ENCODE results near the gene YRDC.

YRDC gene, protein sequence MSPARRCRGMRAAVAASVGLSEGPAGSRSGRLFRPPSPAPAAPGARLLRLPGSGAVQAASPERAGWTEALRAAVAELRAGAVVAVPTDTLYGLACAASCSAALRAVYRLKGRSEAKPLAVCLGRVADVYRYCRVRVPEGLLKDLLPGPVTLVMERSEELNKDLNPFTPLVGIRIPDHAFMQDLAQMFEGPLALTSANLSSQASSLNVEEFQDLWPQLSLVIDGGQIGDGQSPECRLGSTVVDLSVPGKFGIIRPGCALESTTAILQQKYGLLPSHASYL

DNA sequence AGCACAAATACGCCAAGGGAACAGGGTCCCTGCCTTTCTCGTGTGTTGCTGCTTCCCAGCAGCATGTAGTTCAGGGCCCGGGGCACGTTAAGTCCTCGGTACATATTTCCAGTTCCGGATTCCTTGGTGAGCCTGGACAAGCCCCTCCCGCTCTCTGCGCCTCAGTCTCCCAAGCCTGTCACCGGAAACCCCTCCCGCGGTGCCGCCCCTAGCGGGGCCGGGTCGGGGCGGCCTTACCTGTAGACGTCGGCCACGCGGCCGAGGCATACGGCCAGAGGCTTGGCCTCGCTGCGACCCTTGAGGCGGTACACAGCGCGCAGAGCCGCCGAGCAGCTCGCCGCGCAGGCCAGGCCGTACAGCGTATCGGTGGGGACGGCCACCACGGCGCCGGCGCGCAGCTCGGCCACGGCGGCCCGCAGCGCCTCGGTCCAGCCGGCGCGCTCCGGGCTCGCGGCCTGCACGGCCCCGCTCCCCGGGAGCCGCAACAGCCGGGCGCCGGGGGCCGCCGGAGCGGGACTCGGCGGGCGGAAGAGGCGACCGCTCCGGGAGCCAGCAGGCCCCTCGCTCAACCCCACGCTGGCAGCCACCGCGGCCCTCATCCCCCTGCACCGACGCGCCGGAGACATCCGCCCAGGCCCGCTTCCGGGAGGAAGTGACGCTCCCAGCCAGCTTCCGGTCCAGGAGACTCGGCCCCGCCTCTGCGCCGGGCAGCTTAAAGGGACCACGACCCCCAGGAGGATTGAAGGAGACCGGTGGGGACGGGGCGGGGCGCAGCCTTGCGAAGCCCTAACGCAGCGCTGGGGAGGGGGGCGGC is at the start of gene YRDC, which contains the start of gene C1orf122:
TSS of gene YRDC (minus strand) at position 654 of the 814 bp plus-strand sequence. CDS start at position 626, 28 bp downstream.
TSS of gene C1orf122 (plus strand) at position 236 of the 814 bp plus-strand sequence. CDS start 615 bp downstream, outside the sequence.
- peak; percentile 85 for DNase-seq

DNA sequence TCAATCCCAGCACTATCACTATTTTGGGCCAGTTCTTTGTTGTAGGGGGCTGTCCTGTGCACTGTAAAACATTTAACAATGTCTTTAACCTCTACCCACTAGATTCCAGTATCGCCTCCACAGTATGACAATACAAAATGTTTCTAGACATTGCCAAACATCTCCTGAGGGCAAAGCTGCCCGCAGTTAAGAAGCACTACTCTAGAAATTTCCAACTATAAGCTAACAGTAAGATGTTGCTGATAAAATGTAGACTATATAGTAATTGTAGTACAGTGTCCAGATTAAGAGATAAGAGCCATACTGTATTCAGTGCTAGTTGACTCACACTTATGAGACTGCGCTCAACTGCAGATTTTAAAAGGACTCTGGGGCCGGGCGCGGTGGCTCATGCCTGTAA is 46.4 kb upstream of the YRDC start:
- no peak for DNase-seq

DNA sequence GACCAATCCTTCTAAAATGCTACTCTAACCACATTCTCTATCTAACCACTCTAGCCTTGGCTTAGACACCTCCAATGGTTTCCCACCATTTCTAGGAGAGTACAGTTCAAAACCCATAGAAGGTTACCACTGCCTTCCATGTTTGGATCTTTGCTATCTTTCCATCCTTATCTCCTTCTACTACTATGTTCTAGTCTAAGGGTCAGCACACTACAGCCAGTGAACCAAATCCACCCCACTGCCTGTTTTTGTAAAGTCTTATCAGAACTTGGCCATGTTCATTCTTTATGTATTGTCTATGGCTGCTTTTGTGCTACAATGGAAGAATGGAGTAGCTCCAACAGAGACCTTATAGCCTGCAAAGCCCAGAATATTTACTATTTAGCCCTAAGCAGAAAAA is 45.1 kb upstream of the YRDC start:
- no peak for DNase-seq

GRCh38 chr1:37851782-37852210 is 43.8 kb upstream of the YRDC start:
- DNase-seq, result no peak

- no peak for DNase-seq
Observed at GRCh38 chr1:37851262-37851661, 43.3 kb upstream of the YRDC start.

GRCh38 chr1:37850352-37850955 is 42.4 kb upstream of the YRDC start:
- no peak for DNase-seq

- no peak for DNase-seq
Observed at GRCh38 chr1:37849480-37849879, 41.5 kb upstream of the YRDC start.

DNA sequence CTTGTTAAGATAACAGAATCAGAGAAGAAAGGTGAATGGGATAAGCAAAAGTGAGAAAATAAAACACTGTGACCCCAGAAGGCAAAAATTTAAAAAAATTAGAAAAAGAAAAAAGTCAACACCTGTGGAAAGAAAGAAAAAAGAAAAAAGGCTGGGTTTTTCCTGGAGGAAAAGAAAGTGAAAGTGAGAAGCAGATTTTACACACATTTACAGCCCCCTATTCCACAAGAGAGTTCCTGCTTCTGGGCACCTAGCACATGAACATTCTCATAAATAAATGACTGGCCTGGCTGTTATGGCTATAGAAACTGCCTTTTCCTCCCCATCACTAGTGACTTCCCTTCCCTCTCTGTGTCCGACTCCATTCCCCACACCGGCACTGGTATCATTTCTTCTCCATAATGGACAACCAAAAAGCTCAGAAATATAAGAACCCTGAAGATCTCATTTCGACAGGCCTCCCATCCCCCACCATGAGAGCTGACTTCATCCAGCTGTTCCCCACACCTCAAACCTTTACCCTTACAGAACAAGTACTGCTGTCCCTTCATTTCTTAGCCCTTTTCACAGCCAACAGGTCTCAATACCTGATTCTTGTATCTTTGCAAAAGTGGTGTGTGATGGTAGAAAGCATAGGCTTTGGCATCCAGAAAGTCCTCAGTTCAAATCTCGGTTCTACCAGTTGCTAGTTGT is 38.8 kb upstream of the YRDC start:
- DNase-seq, result no peak

DNA sequence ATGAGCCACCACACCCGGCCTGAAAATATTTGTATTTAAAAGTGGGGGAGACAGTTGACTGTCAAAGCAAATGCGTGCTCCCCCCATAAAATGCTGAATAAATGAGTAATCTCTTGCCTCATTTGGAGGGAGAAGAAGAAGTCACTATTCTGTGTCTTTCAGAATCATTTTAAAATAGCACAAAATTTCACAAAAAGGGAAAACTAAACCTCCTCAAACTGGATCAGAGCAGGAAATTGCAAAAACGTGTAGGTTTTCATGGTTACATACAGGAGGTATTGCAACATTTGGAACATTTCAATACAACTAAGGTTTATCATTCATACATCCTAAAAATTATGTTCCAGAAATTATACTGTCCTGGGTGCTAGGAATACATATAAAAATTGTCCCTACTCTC is 37.8 kb upstream of the YRDC start:
- no peak for DNase-seq

- DNase-seq, result no peak
Observed at GRCh38 chr1:37845049-37845646, 37.1 kb upstream of the YRDC start.

GRCh38 chr1:37844536-37844935 is 36.5 kb upstream of the YRDC start:
- no peak for DNase-seq

GRCh38 chr1:37841652-37842051 is 33.6 kb upstream of the YRDC start:
- DNase-seq, result no peak

DNA sequence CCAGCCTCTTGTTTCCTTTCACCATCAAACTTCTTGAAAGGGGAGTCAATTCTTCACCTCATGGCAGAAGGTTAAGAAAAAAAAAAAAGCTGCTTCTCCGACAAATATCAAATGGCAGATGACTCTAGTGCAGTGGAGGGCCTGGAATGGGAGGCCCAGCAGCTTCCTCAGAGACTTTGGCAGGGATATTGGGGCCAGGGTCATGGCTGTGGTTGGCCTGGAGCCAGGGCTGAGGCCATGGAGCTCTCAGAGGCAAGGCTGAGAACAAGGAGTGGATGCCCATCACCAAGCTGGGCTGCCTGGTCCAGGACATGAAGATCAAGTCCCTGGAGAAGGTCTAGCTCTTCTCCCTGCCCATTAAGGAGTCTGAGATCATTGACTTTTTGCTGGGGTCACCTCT is 32.7 kb upstream of the YRDC start:
- no peak for DNase-seq

DNA sequence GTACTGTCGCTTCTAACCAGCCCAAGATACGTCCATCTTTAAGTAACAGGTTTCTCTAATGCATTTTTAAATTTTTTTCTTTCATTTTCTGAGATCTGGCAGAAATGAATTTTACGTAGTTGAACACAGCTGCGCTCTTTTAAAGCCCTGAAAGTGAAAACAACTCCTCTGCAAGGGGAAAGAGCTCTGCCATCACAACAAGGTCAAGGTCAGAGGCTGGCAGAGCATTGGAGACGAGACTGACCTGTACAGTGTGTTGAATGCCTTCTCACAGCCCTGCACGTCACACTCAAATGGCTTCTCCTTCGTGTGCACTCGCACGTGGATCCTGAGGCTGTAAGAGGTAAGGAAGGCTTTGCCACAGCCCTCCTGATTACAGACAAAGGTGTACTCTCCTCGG is 31.7 kb upstream of the YRDC start:
- DNase-seq, result no peak

DNA sequence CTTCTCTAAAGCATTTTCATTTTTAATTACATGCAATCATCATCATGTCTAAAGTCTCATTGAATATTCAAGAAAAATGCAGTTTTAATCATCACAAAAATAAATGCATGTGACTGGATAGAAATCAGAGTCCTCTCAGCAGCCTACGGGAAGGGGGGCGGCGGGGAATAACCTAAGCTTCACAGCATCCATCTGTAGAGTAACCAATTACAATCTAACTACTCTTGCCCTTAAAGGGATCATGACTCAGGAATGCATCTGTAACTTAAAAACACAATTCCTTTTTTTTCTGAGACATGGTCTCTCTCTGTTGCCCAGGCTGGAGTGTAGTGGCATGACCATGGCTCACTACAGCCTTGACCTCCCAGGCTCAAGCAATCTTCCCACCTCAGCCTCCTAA is 28.8 kb upstream of the YRDC start:
- DNase-seq, result no peak

DNA sequence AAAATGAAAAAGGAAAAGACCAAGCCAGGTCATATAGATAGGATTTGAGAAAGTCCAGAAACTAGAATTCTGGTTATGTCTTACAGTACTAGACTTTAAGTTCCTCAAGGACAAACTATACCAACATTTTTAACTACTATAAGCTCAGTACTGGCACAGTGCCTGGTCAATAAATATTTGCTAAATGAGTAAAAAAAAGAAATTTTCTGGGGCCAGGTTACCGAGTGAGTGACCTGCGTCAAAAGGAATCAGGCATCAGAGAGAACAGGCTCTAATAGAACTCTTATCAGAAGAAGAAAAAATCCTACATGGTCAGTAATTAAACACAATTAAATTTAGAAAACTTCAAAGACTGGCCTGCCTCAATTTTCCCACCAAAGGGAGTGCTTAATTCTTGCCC is 23.8 kb upstream of the YRDC start:
- no peak for DNase-seq

DNA sequence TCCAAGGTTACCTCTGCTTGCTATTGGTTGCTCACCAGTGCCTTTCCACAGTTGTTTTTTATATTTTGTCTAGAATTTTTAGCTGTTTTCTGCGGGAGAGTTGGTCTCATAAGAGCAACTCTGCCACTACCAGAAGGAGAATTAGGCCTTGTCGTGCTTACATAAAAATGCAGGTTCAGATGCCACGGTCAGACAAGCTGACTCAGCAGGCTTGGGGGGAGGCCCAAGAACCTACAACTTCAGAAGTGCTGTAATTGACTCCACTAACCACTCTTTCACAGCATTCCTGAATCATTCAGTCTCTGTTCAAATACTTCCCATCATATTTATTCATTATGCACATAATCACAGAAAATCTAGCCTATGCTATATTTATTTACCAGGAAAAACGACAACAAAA is 23.1 kb upstream of the YRDC start:
- no peak for DNase-seq

DNA sequence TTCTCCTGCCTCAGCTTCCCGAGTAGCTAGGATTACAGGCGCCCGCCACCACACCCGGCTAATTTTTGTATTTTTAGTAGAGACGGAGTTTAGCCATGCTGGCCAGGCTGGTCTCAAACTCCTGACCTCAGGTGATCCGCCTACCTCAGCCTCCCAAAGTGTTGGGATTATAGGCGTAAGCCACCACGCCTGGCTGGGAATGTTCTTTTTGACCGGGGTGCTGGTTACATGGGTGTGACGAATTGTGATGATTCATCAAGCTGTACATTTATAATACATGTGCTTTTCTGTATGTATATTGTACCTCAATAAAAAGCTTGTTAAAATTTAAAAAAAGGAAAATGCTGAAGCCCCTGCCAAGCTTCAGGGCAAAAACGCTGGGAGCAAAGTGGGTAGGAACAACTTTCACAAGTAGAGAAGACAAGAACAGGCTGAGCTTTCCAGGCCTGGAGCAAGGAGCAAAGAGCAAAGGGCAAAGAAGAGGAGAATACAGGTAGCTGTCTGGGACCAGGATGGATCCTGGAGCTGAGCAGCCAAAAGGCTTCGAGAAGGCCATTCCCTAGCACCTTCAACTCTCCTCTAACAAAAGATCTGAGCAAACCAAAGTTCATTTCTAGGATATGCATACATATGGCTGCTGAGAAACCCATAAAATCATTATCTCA is 20.5 kb upstream of the YRDC start:
- no peak for DNase-seq

- no peak for DNase-seq
Observed at GRCh38 chr1:37825506-37825905, 17.5 kb upstream of the YRDC start.

GRCh38 chr1:37824001-37824400 is 16.0 kb upstream of the YRDC start:
- DNase-seq, result no peak

GRCh38 chr1:37822906-37823815 is 15.2 kb upstream of the YRDC start:
- no peak for DNase-seq

Data from NCI-H2227 treated with DMSO at 0.1 percent for 48 hours (cell line).